Stimulated activated CD4-positive, alpha-beta T cell treated with anti-CD3 and anti-CD28 coated beads, Interleukin-2, amount 100 ng/mL, for 48 hours (primary cell): ENCODE data around the gene MAP1LC3B2.

Experiments
- DNase-seq, 2 donors: peaks; one replicate each; pipeline ENCODE4 v3.0.0-alpha.2; 2020

The MAP1LC3B2 gene

DNA sequence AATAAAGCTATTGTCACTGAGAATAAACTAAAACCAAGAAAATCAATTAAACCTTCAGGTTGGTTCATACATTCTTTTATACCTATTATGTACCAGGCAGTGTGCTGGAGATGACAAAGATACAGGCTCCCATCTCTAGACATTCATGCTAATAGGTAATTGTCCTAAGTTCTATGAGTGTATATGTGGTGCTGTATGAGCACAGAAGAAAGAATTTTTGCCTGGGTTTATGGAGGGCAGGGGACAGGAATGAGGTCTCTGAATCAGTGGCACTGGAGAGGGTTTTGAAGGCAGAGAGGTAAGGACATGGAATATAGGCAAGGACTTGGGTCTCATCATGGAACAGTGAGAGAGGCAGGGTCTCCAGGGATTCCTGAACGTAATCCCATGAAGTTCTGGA is 38.7 kb downstream of the MAP1LC3B2 start:
- no peak for DNase-seq

DNA sequence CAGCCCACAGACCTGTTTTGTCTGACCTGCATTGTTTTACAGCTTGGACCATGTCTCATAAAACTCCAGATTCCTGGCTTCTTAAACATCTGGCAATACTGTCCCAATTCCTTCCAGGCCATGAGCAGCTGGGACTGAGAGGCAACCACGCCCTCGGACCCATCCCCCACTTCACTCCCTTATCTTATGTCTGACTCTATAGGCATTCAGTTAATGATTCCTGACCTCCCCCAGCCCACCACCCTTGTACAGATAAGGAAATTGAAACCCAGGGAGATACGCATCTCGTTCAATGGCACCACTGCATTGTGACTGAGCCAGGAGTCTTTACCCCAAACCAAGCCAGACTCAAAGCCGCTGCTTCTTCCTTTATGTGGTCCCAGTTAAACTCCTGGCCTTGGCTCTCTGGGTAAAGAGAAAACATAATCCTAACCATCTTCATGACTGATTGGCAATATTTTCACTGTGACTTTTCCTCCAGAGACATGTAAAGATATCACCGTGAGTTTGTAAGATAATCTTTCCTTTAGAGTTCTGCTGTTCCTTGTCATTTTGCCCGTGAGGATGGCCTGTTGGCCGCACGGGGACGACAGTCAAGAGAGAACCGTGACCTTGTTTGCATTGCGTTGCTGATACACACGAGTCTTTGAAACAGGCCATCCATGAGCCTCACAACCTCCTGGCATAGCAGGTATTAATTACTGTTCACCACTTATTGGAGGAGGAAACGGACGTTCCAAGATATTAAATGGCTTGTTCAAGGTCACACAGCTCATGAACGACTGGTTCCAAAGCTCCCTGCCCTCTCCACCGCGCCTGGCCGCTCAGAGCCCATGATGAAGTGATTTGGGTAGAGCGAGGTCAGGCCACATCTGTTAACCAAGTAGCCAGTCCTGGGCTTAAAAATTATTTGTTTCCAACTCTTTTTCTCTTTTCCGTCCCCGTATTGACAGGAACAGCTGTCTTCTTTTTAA is 39.4 kb downstream of the MAP1LC3B2 start:
- DNase-seq = no peak

DNA sequence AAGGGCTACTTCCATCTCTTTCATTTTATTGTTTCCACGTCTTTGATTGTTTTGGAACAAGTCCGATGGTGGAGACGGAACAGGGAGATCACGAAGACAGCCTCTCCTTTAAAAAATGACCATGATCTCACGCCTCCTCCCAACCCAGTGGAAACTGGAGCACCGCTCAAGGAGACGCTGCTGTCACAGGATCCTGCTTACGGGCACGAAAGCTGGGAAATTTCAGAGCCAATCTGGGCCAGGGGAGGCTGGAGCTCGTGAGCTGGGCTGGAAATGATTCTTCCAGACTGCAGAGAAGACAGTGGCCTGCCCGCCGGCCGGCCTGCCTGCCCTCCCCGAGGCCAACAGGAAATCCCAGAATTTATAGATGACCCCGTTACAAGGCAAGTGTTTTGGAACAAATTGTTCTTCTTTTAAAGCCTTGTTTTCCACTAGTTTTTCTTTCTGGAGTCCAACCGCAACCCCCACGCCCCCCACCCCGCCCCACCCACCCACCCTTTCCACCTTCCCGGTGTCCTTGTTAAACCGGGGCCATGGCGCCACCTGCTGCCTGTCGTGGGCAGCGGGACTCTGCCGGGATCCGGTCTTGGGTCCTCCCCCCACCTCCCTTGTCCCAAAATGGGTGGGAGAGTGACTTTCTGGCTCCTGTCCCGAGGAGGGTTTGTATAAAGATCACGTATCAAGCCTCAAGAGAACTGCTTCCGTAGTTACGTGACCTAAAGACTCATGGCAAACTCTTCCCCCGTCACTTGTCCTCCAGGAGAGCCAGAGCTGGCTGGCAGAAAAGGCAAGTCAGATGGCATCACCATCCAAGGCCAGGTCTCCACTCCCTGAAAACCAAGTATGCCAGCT is 40.3 kb downstream of the MAP1LC3B2 start:
- DNase-seq = peak; percentile 60 to 63

DNA sequence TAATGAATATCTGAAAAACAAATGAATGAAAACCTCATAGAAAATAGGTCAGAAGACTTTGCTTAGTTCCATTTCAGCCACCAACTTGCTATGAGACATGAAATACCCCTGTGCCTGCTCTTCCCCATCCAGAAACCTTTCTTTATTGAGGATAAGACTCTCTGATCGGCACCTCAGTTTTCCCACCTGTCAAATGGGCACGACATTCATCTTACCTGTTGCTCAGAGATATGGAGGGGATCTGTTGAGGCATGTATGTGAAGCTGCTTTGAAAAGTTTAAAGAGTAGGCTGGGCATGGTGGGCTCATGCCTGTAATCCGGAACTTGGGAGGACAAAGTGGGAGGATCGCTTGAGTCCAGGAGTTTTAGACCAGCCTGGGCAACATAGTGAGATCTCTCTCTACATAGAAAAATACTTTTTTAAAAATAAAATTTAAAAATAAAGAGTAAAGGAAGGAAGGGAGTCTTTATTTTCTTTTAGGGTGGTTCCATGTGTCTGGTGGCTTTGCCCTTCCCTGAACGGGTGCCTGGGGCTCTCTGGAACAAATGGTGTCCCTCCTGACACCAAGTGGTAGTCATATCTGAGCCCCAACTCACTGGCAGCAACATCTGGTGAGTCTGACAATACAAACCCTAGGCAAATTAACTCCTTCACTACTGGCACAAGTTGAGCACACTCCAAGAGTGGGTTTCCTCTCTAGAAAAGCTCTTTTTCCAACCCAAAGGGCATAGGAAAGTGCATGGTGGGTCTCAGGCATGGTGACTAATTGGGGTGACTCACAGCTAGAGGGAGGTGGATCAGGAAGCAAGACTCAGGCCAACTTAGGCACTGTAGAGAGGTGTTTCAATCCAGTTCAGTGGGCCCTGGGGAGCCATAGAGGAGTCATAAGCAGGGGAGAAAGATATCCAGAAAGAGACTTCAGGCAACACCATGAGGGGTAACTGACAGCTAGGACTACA is 42.1 kb downstream of the MAP1LC3B2 start:
- DNase-seq = no peak

DNA sequence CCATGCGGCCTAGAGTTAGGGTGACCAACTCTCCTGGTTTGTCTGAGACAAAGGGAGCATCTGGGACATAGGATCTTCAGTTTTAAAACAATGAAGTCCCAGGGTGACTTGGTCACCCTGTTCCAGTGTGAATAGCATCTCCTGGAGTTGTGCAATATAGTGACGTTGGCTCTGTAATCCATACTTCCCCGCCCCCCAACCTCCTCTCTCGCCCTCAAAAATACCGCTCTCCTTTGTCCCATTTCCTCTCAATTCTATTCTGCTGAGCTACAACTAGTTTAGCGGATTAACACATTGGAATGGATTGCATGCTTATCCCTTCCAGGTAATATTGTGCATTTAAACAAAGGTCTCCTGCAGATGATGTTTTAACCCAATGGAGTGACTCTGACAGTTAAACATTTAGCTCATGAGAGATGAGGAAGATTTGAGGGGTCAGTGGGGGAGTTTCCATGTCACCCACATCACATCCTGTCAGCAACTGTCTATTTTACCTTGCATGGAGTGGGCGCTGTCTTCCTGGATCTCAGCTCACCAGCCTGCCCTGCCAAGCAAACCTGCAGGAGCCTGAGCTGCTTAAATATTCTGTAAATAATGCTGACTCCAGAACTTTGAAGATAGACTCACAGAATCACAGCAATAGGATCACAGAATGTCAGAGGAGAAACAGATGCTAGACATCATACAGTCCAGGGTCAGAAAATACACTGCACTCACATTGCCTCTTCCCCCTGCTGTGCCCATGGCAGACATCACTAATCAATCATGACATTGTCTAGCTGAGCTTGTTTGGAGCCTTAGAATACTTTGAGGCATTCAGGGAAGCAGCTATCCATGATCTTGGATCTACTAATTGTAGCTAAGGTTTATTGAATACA is 43.0 kb downstream of the MAP1LC3B2 start:
- no peak for DNase-seq

DNA sequence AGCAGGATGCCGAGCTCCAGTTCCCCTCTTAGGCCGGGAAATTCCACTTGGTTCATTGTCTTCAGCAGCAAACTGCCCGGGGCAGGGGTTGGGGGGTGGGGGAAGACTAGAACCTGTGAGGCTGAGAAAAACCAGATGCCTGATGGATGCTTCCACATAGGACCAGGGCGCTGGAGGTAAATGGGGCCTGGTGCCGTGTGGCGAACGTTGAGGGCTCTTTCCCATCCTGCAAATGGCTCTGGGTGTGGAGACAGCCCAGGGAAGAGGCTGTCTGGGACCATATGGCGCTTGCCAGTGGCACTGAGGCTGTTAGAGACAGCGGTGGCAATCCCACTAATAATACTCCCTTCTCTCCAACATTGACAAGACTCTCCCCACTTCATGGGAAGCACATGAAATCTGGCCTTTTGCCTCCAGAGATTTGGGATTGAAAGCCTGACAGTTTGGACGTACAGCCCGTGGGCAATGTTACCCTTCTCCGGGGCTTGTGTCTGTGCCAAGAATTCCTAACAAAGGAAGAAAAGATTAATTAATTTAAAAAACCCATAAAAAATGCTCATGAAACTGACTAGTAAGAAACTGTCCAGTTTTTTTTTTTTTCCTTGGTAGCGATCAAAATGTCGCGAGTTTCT is 44.5 kb downstream of the MAP1LC3B2 start:
- no peak for DNase-seq

DNA sequence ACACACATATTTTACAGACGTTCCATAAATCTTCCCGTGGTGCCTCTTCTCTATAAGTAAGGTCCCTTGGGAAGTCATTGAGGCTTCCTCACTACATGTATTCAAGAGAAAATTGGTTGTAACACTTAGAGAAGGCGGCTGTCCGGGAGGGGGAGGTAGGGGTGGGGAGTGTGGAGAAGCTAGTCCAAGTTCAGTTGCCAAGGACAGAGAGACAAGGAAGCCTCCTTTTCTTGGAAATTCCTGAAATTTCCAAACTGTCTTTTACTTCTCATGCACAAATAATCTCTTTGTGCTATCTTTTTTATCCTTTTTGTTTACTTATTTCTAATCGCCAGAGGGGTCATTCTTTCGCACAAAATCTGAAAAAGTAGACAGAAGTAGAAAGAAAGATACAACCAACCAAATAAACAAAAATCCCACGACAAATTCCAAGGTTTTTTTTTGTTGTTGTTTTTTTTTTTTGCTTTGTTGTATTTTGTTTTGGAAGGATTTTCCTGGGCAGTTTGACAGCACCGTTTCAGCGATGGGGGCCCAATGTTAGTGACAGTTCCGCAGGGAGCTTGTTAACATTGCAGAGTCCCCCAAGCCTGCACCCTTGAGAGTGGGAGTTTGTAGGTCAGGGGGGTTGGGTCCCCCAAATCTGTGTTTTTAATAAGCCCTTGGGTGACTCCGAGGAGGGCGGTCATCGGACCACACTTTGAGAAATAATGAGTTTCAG is 45.2 kb downstream of the MAP1LC3B2 start:
- DNase-seq = no peak

DNA sequence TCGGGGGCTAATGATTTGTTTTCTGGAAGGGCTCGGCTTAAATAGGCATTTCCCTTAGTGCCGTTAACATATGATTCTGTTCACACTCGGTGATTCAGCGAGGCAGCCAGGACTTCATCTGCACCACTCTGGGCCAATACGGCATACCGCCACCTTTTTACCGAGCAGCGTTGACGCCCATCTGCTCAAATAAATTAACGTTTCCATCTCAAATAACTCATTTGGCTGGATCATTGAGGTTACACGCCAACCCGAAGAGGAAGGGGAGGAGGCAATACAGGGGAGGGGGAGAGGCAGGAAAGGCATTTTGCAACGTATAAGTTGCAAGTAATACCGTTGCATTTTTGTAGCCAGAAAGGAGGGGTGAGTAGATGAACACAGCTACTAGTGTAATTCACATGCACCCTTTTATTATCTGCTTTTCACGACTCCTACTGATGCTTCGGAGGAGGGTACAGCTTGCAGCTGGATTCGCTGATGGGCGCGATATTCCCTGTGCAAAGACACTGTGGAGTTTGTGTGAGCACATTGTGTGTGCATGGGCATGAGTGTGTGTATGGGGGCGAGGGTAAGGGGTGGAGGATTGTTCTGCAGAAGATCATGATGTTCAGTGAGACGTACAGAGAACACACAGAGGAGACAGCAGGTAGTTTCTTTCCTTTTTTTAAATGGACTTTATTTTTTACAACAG is 45.9 kb downstream of the MAP1LC3B2 start:
- no peak for DNase-seq

DNA sequence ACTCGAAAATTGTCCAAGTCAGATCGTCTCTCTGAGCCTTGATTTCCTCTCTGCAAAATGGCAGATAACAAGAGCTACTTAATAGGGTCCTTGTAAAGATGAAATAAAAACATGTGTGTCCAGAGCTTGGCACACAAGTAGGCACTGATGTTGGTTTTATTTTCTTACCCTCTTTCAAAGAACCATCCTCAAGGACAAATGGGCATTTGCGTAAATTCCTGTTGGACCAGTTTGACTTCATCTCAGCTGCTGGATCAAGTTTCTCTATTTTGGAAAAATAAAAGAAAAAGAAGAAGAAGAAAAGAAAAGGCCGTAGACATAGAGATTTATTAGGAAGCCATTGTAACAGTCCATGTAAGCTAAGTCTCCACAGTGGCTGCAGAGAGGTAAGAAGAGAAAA is 47.2 kb downstream of the MAP1LC3B2 start:
- DNase-seq = no peak

DNA sequence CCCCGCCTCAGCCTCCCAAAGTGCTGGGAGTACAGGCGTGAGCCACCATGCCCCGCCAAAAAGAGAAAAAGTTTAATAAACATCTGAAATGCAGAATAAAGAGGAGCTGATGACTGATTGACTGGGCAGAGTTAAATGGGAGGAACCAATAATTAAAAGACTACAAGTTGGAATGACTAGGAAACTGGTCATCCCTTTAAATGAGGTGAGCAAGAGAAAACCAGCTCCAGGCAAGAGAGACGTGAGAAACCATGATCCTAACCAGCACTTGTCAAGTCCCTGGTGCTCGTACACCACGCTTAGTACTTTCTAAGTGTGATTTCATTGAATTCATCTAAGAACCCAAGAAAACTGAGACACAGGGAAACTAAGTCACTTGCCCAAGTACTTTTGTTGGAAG is 47.9 kb downstream of the MAP1LC3B2 start:
- no peak for DNase-seq

DNA sequence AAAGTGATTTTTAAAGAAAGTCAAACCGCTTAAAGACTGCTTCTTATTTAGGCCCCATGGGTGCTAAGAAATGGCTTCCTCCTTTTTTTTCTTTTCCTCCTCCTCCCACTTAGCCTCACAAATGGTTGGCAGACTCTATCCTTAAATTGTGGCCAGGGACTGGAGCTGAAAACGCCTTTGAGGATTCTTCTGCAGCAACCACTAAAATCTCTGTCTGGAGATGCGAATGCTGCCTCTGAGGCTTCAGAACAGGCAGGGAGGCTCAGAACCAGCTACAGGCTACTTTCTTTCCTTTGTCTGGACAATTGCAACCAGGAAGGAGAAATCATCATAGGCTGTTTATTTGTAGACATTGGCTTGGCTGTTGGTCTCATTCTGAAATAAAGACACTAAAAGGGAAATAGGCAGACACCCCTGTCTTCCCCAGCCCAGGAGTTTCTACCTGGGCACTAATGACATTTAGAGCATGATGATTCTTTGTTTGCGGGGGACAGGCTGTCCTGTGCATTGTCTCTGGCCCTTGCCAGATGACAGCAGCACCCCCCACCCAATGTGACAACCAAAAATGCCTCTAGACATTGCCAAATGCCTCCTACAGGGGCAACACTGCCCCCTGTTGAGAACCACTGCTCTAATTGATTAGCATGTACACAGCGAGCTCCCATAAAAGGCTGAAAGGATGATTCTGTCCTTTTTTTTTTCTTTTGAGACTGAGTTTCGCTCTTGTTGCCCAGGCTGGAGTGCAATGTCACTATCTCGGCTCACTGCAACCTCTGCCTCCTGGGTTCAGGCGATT is 50.3 kb downstream of the MAP1LC3B2 start:
- peak; percentile 12 to 22 for DNase-seq

DNA sequence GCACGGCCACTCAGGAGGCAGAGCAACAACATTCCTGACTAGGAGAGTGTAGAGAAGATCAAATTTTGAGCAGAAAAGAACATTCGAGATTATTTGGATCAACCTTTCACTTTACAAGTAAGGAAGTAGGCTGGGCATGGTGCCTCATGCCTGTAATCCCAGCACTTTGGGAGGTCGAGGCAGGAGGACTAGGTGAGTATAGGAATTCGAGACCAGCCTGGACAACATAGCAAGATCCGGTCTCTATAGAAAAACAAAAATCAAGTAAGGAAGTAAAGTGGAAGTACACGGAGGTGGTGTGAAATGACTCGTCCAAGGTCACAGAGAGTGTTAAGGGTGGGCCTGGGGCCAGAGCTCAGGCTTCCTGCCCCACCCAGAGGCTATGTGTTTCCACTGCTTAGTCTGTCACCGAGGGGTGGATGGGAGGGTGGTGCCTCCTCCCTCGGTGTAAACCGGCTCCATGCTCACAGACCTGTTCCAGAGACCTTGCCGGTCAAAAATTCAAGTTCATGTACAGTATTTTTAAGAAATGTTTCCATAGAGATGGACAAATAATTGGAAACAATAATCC is 51.9 kb downstream of the MAP1LC3B2 start:
- no peak for DNase-seq

DNA sequence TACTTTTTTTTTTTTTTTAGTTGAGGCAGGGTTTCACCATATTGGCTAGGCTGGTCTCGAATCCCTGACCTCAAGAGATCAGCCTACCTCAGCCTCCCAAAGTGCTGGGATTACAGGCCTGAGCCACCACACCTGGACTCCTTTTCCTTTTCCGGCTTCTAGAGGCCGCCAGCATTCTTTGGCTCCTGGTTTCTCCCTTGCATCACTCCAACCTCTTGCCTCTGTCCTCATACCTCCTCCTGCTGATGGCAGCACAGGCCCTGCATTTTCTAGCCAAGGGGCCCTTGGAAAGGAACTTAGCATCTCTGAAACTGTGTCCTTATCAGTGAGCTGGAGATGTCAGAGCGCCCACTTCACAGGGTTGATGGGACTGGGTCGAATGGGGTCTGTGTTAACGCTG is 53.3 kb downstream of the MAP1LC3B2 start:
- no peak for DNase-seq

DNA sequence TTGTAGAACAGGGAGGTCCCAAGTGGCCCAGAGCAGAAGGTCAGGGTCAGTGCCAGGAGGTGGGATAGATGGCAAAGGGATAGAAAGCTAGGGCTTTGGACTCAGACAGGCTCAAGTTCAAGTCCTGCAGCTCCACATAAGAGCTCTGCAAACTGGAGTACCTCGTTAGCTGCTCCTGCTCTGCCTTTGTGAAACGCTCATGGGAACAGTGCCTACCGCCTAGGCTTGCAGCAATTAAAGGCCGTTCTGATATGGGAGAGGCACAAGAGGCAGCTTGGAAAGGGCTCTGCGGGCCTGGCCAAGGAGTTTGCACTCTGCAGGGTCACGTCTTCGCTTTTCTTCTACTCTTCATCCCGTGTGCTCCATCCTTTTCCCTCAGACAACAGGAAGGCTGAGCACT is 54.1 kb downstream of the MAP1LC3B2 start:
- no peak for DNase-seq

DNA sequence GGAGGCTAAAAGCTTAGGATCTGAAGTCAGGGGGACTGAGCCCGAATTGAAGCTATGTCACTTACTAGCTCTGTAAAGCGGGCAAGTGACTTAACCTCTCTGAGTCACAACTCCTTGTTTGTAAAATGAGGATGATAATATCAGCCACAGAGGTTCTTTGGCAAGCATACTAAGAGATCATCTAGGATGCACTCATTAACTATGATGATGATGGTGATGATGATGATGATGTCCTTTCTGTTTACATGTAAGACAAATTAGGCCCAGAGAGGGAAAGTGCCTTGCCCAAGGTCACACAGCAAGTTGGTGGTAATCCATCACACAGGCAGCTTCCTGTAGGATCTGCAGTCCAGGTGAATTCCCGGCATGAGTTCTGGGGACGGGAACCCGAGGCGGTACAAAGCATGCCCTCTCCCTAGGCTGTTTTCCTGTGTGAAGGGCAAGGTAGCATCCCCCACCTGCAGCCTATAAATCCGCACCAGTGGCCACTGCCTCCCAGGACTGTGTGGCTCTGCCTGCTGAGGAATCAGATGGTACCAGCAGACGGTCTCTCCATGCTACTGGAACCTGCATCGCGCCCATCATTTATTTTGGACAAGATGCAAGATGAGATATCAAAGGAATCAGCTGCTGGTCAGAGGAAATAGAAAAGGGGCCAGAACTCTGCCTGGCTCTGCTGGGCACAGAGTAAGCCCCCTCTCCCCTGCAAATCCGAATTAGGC is 55.2 kb downstream of the MAP1LC3B2 start:
- no peak for DNase-seq

DNA sequence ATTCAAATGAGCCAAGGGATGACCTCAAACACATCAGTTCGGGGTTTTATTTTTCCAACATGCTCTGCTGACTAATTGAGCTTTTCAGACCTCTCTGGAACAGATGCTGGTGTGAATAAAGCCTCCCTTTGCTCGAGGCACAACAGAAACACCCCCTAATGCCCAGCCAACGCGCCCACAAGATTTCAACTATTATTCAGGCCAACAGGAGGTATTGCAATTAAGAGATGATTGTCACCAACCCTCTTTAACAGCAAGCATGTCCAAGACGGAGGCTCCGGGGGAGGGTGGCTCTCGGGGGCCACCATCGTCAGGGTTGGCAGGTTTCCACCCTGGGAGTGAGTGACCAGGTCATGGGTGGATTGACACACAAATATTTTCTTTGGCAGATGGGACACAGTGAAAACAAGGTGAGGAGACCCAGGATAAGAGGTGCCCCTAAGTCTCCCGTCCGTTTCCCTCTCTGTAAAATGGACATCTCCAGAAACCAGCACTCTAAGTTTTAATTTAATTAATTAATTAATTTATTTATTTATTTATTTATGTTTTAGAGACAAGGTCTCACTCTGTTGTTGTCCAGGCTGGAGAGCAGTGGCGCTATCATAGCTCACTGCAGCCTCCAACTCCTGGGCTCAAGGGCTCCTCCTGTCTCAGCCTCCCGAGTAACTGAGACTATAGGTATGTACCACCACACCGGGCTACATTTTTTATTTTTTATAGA is 56.1 kb downstream of the MAP1LC3B2 start:
- no peak for DNase-seq
